BLaER1 (cell line): ENCODE data around the gene GPR37.

Source experiments
- H3K27ac ChIP-seq: shearing (Covaris generic); formaldehyde crosslinking; 2 replicates; pipeline ENCODE4 v1.8.1; 2022
- H3K27me3 ChIP-seq: shearing (Covaris generic); formaldehyde crosslinking; 2 replicates; pipeline ENCODE4 v1.8.1; 2022
- H3K36me3 ChIP-seq: shearing (Covaris generic); formaldehyde crosslinking; 2 replicates; pipeline ENCODE4 v1.8.1; 2022
- H3K4me1 ChIP-seq: shearing (Covaris generic); formaldehyde crosslinking; 2 replicates; pipeline ENCODE4 v1.8.1; 2022
- H3K4me2 ChIP-seq: shearing (Covaris generic); formaldehyde crosslinking; 2 replicates; pipeline ENCODE4 v1.8.1; 2022
- H3K4me3 ChIP-seq: shearing (Covaris generic); formaldehyde crosslinking; 2 replicates; pipeline ENCODE4 v1.8.1; 2022
- H3K9ac ChIP-seq: shearing (Covaris generic); formaldehyde crosslinking; 2 replicates; pipeline ENCODE4 v1.8.1; 2022
- H3K9me3 ChIP-seq: shearing (Covaris generic); formaldehyde crosslinking; 2 replicates; pipeline ENCODE4 v1.8.1; 2022
- H4K20me1 ChIP-seq: shearing (Covaris generic); formaldehyde crosslinking; 2 replicates; pipeline ENCODE4 v1.8.1; 2022
- Cebpa-rat ChIP-seq: shearing (Covaris generic); IDR thresholded peaks from 2 replicates; pipeline ENCODE4 v1.8.1; 2022

Gene GPR37

DNA sequence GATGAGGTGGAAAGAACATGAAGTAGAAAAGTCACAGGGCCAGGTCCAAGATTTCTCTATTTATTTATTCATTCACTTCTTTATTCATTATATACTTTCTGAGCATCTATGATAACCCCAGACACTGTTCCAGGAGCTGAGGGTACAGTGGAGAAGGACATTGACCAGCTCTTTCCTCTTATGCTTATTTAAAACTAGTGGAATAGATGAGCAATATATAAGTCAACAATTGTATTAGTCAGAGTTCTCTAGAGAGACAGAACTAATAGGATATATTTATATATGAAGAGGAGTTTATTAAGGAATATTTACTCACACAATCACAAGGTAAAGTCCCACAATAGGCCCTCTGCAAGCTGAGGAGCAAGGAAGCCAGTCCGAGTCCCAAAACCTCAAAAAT is 15.0 kb upstream of the GPR37 start:
- no peak overlapping the region for H3K4me2 ChIP-seq
- TF ChIP-seq Cebpa-rat, result no peak
- H3K36me3 ChIP-seq, result no peaks in the 10 kb centered on the region
- H3K27me3 ChIP-seq, result no peaks in the 10 kb centered on the region
- H3K27ac ChIP-seq, result no peak overlapping the region
- no peaks in the 10 kb centered on the region for H3K9me3 ChIP-seq
- no peak overlapping the region for H3K4me3 ChIP-seq
- no peaks in the 10 kb centered on the region for H4K20me1 ChIP-seq
- H3K9ac ChIP-seq, result no peak overlapping the region
- H3K4me1 ChIP-seq, result no peaks in the 10 kb centered on the region

DNA sequence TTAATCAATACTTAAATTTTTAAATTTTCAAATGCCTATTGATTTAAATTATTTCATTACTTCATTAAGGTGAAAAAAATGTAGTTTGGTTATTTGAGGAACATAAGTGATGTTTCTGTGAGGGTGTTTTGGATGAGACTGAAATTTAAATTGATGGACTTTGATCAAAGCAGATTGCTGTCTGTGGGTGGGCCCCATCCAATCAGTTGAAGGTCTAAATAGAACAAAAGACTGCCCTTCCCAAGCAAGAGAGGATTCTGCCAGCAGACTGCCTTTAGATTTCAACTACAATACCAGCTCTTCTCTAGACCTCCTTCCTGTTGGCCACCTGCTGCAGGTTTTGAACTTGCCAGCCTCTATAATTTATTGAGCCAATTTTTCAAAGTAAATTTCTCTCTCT is 14.5 kb upstream of the GPR37 start:
- no peak overlapping the region for H3K4me3 ChIP-seq
- H3K9ac ChIP-seq, result no peak overlapping the region
- no peaks in the 10 kb centered on the region for H3K27me3 ChIP-seq
- TF ChIP-seq Cebpa-rat, result no peak
- no peak overlapping the region for H3K27ac ChIP-seq
- H3K9me3 ChIP-seq, result no peaks in the 10 kb centered on the region
- no peaks in the 10 kb centered on the region for H4K20me1 ChIP-seq
- no peaks in the 10 kb centered on the region for H3K36me3 ChIP-seq
- no peak overlapping the region for H3K4me2 ChIP-seq
- no peaks in the 10 kb centered on the region for H3K4me1 ChIP-seq

DNA sequence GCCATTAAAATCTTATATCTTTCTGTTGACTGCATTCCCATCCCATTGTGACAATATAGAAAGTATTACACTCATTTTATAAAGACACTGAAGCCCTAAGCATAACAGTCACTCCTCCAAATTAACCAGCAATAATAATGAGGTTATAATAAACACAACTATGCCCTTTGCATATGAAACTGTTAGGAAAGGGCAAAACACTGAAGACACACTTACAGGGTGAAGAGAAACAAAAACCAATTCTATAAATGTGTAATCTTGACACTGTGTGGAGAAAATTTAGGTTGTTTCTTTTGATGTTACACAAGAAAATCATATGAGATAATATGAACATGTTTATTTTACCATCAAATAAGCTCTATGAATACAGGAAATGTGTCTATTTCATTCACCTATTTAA is 14.0 kb upstream of the GPR37 start:
- no peaks in the 10 kb centered on the region for H3K27me3 ChIP-seq
- TF ChIP-seq Cebpa-rat, result no peak
- no peak overlapping the region for H3K9ac ChIP-seq
- no peaks in the 10 kb centered on the region for H3K36me3 ChIP-seq
- no peaks in the 10 kb centered on the region for H3K9me3 ChIP-seq
- H4K20me1 ChIP-seq, result no peaks in the 10 kb centered on the region
- H3K4me3 ChIP-seq, result no peak overlapping the region
- no peak overlapping the region for H3K4me2 ChIP-seq
- H3K27ac ChIP-seq, result no peak overlapping the region
- H3K4me1 ChIP-seq, result no peaks in the 10 kb centered on the region

DNA sequence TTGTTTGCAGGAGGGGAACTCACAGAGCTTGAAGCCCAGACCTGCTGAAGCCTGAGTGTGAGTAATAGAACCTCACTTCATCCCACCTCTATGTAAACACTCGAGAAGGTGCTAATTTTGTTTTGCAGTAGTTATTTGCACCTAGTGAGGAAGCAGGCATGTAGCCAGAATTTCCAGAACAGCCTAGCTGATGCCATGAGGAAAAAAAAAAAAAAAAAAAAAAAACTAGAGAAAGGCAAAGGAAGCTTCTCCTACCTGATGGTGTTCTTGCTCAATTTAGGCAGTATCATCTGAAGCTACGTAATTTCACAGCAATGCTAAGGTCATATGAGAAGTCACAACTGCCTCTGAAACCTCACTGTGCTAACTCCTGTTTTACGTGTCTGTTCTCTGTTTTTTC is 13.6 kb upstream of the GPR37 start:
- no peaks in the 10 kb centered on the region for H3K27me3 ChIP-seq
- no peak for TF ChIP-seq Cebpa-rat
- H4K20me1 ChIP-seq, result no peaks in the 10 kb centered on the region
- H3K4me3 ChIP-seq, result no peak overlapping the region
- no peaks in the 10 kb centered on the region for H3K9me3 ChIP-seq
- no peak overlapping the region for H3K9ac ChIP-seq
- H3K27ac ChIP-seq, result no peak overlapping the region
- no peaks in the 10 kb centered on the region for H3K4me1 ChIP-seq
- no peaks in the 10 kb centered on the region for H3K36me3 ChIP-seq
- H3K4me2 ChIP-seq, result no peak overlapping the region

DNA sequence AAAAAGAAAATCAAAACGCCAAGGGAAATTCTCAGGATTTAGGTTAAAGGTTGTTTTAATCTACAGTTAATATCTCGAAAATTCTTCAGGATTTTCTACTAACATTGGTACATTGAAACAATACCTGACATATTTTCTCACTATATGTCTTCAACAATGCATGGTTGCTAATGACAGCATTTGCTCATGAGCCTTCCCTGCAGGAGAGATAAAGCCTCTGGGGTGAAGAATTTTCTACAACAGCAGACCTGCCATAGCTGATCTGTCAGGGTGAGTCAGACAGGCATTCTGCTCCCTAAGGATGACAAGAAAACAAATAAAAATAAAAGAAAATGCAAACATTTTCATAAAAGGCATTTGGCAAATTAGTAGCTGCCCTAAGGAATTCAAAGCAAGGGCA is 11.7 kb upstream of the GPR37 start:
- Histone ChIP-seq H3K9ac (no peak overlapping the region), H3K4me1 (no peaks in the 10 kb centered on the region), H3K36me3 (no peaks in the 10 kb centered on the region), H3K27ac (no peak overlapping the region), H4K20me1 (no peaks in the 10 kb centered on the region), H3K9me3 (no peaks in the 10 kb centered on the region), H3K4me3 (no peak overlapping the region), H3K4me2 (no peak overlapping the region), H3K27me3 (no peaks in the 10 kb centered on the region)
- TF ChIP-seq Cebpa-rat, result no peak

DNA sequence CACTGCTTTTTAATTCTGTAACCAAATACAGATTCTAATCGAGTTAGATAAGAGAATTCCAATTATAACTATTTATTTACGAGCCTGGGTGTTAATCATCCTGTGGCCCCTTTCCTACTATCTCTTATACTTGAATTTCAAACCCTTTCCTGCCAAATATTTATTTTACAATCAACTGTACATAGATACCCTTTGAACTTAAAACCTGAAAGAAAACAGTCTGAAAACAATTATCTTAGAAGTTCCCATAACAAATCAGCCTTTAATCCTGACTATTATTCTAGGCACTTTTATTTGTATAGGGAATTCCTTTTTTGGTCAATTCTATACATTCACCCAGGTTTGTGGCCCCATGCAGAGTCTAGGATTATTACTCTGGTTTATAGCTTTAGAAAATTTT is 10.6 kb upstream of the GPR37 start:
- Histone ChIP-seq H3K4me3 (no peak overlapping the region), H3K4me2 (no peak overlapping the region), H4K20me1 (no peaks in the 10 kb centered on the region), H3K4me1 (no peaks in the 10 kb centered on the region), H3K36me3 (no peaks in the 10 kb centered on the region), H3K9ac (no peak overlapping the region), H3K27ac (no peak overlapping the region), H3K9me3 (no peaks in the 10 kb centered on the region), H3K27me3 (no peaks in the 10 kb centered on the region)
- TF ChIP-seq Cebpa-rat, result no peak

DNA sequence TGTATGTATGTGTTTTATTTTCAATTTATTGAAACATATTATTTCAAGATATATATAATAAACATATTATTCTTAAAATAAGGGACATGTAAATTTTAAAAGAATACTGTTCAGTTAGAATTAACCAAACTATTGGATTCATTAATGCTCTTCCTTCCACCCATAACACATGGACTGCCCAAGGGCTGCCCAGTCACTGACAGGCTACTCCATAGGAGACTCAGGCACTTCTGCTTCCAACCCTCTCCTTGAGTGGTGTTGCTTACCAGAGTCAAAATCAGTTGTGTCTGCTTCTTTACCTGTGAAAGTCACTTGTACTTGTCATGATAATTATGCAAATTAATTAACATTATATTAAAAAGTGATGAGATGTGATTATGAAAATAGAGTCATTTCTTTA is 9.8 kb upstream of the GPR37 start:
- no peak for TF ChIP-seq Cebpa-rat
- Histone ChIP-seq H4K20me1 (no peaks in the 10 kb centered on the region), H3K36me3 (no peaks in the 10 kb centered on the region), H3K9me3 (no peaks in the 10 kb centered on the region), H3K27ac (no peak overlapping the region), H3K9ac (no peak overlapping the region), H3K27me3 (no peaks in the 10 kb centered on the region), H3K4me3 (no peak overlapping the region), H3K4me2 (no peak overlapping the region), H3K4me1 (no peaks in the 10 kb centered on the region)

DNA sequence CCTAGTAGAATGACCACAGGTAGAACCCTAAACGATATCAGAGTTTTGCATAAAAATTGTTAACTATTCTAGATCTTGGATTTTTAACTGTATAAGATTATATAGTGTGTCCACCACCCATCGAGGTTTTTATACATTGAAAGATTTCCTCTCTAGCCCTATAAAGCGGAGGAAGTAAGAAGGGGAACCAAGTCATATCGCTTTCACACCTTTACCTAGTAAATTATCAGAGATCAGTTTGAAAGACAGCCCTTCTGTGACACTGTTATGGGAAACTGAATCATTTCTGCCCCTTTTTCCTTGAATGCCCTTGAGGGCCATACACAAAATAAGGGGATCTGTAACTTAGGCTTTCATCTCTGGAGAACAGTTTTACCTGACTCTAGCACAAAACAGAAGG is 8.3 kb upstream of the GPR37 start:
- Histone ChIP-seq H3K9ac (no peak overlapping the region), H4K20me1 (no peaks in the 10 kb centered on the region), H3K4me2 (no peak overlapping the region), H3K36me3 (no peaks in the 10 kb centered on the region), H3K9me3 (no peaks in the 10 kb centered on the region), H3K27me3 (no peaks in the 10 kb centered on the region), H3K4me1 (no peaks in the 10 kb centered on the region), H3K27ac (no peak overlapping the region), H3K4me3 (no peak overlapping the region)
- no peak for TF ChIP-seq Cebpa-rat

DNA sequence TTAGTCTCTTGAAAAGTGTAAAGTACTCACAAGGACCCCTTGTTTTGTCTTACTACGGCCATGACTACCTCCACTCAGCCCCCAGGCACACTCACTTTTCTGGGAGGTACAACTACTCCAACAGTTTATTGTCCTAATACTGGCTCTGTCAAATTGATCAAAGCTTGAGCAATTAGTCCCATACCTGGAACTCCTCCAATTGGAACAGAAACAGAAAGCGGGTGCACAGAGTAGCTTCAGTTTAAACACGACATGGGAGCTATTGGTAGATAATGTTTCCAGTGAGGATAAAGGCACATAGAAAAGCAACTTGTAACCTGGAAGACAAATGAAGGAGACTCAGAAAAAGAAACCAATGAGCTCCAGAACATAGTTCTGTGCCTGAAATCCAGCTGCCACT is 7.7 kb upstream of the GPR37 start:
- Histone ChIP-seq H4K20me1 (no peaks in the 10 kb centered on the region), H3K9ac (no peak overlapping the region), H3K4me3 (no peak overlapping the region), H3K4me1 (no peaks in the 10 kb centered on the region), H3K27me3 (no peaks in the 10 kb centered on the region), H3K4me2 (no peak overlapping the region), H3K36me3 (no peaks in the 10 kb centered on the region), H3K27ac (no peak overlapping the region), H3K9me3 (no peaks in the 10 kb centered on the region)
- TF ChIP-seq Cebpa-rat, result no peak

DNA sequence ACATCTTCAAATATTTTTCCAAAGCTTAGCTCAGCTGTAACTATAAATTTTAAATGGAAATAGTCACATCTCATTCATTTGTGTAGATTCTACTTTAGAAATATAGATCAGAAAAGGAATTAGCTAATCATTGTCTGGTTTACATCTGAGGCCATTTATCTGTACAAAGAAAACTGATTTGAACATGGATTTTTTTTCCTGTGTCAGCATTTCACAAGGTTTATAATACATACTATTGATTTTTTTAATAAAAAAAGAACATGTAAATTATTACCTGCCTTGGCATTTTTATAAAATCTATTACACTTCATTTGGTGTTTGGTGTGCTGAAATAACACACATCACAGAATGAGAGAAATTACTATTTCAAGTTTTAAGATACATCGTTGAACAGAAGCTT is 3.5 kb upstream of the GPR37 start:
- Histone ChIP-seq H3K36me3 (no peaks in the 10 kb centered on the region), H4K20me1 (no peaks in the 10 kb centered on the region), H3K4me3 (no peak overlapping the region), H3K9me3 (no peaks in the 10 kb centered on the region), H3K4me2 (no peak overlapping the region), H3K27me3 (peaks cover 17% of the 10 kb centered on the region), H3K9ac (no peak overlapping the region), H3K27ac (no peak overlapping the region), H3K4me1 (peaks cover 10% of the 10 kb centered on the region)
- no peak for TF ChIP-seq Cebpa-rat

DNA sequence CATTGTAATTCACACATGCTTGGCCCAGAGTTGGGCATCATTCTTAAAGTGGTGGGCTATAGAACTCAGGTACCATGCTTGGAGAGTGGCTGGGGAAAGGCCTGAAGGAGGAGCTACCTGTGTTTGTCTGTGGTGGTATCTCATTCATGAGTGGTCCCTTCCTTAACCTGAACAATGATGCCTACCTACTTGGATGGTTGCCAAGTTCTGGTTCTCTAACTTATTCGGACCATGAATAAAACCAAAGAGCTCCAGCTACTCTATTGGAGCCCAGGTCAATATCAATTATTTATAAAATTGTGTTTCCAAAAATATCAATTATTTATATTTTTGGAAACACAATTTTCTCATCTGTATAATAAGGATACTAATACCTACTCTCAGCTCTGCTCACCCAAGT is 2.9 kb upstream of the GPR37 start:
- H3K27ac ChIP-seq, result no peak overlapping the region
- no peaks in the 10 kb centered on the region for H3K9me3 ChIP-seq
- no peaks in the 10 kb centered on the region for H4K20me1 ChIP-seq
- TF ChIP-seq Cebpa-rat, result no peak
- no peak overlapping the region for H3K9ac ChIP-seq
- no peaks in the 10 kb centered on the region for H3K36me3 ChIP-seq
- no peak overlapping the region for H3K4me3 ChIP-seq
- peaks cover 23% of the 10 kb centered on the region for H3K27me3 ChIP-seq
- H3K4me2 ChIP-seq, result no peak overlapping the region
- peaks cover 13% of the 10 kb centered on the region for H3K4me1 ChIP-seq
